Trophoblast cell (in vitro differentiated cells and primary cell): ENCODE results near the gene SMARCE1.

ENCODE experiments used
- DNase-seq, 2 donors: peaks; one replicate each; pipeline ENCODE4 v3.0.0-alpha.2; 2016
- H2AFZ ChIP-seq: 2 replicates; pipeline ENCODE4 v1.6.1; 2013; ENCODE audit warnings: low read length, moderate library complexity, mild to moderate bottlenecking; ENCODE audit not compliant: insufficient read depth, poor library complexity
- H2AK5ac ChIP-seq: 2 replicates; pipeline ENCODE4 v1.6.1; 2013; ENCODE audit warnings: mild to moderate bottlenecking, low read length
- H2BK120ac ChIP-seq: 2 replicates; pipeline ENCODE4 v1.6.1; 2013; ENCODE audit warnings: low read length, mild to moderate bottlenecking, moderate library complexity; ENCODE audit not compliant: insufficient read depth, poor library complexity
- H2BK12ac ChIP-seq: 2 replicates; pipeline ENCODE4 v1.6.1; 2013; ENCODE audit warnings: mild to moderate bottlenecking, low read length, moderate library complexity
- H2BK5ac ChIP-seq: 2 replicates; pipeline ENCODE4 v1.6.1; 2013; ENCODE audit warnings: low read length, low read depth, moderate library complexity, mild to moderate bottlenecking; ENCODE audit not compliant: poor library complexity
- H3K14ac ChIP-seq: 2 replicates; pipeline ENCODE4 v1.6.1; 2013; ENCODE audit warnings: mild to moderate bottlenecking, low read length
- H3K18ac ChIP-seq: 2 replicates; pipeline ENCODE4 v1.6.1; 2013; ENCODE audit warnings: mild to moderate bottlenecking, low read length
- H3K23ac ChIP-seq: 2 replicates; pipeline ENCODE4 v1.6.1; 2013; ENCODE audit warnings: low read length
- H3K27ac ChIP-seq: 2 replicates; pipeline ENCODE4 v1.5.1; 2013; ENCODE audit warnings: low read depth, mild to moderate bottlenecking, inconsistent platforms, low read length, moderate library complexity
- H3K27me3 ChIP-seq: 2 replicates; pipeline ENCODE4 v1.6.1; 2013; ENCODE audit warnings: inconsistent platforms, mild to moderate bottlenecking, low read length, moderate library complexity; ENCODE audit not compliant: insufficient read depth
- H3K36me3 ChIP-seq, 2 experiments: 1 replicate in 1 of 2; 2 replicates in 1 of 2; pipeline ENCODE4 v1.6.1; 2013; ENCODE audit warnings: low read length in 2 of 2, mild to moderate bottlenecking in 2 of 2, moderate library complexity in 1 of 2; ENCODE audit not compliant: insufficient read depth in 2 of 2, control insufficient read depth in 1 of 2
- H3K4ac ChIP-seq: 2 replicates; pipeline ENCODE4 v1.6.1; 2013; ENCODE audit warnings: low read depth, mild to moderate bottlenecking, low read length, moderate library complexity
- H3K4me1 ChIP-seq, 2 experiments: 1 replicate in 1 of 2; 2 replicates in 1 of 2; pipeline ENCODE4 v1.6.1; 2013; ENCODE audit warnings: low read length in 2 of 2, mild to moderate bottlenecking in 2 of 2, moderate library complexity in 1 of 2; ENCODE audit not compliant: insufficient read depth in 2 of 2, control insufficient read depth in 1 of 2
- H3K4me2 ChIP-seq: 2 replicates; pipeline ENCODE4 v1.6.1; 2013; ENCODE audit warnings: inconsistent platforms, mild to moderate bottlenecking, low read length, moderate library complexity
- H3K4me3 ChIP-seq: 2 replicates; pipeline ENCODE4 v1.5.1; 2013; ENCODE audit warnings: mild to moderate bottlenecking, low read depth, low read length, inconsistent platforms
- H3K79me1 ChIP-seq: one replicate; pipeline ENCODE4 v1.6.1; 2013; ENCODE audit warnings: low read length
- H3K79me2 ChIP-seq: 2 replicates; pipeline ENCODE4 v1.6.1; 2013; ENCODE audit warnings: low read length, mild to moderate bottlenecking; ENCODE audit not compliant: control insufficient read depth, insufficient read depth, poor library complexity
- H3K9ac ChIP-seq: 2 replicates; pipeline ENCODE4 v1.6.1; 2013; ENCODE audit warnings: mild to moderate bottlenecking, low read length
- H3K9me3 ChIP-seq: 2 replicates; pipeline ENCODE4 v1.6.1; 2013; ENCODE audit warnings: low read depth, mild to moderate bottlenecking, control low read depth, inconsistent platforms, low read length; ENCODE audit not compliant: insufficient read depth
- H4K12ac ChIP-seq: 2 replicates; pipeline ENCODE4 v1.6.1; 2013; ENCODE audit warnings: low read depth, mild to moderate bottlenecking, low read length, moderate library complexity
- H4K8ac ChIP-seq: 2 replicates; pipeline ENCODE4 v1.6.1; 2013; ENCODE audit warnings: low read depth, mild to moderate bottlenecking, low read length, moderate library complexity
- H4K91ac ChIP-seq: one replicate; pipeline ENCODE4 v1.6.1; 2013; ENCODE audit warnings: low read depth, mild to moderate bottlenecking, low read length, moderate library complexity
- WGBS: extraction: QIAGEN DNeasy Blood & Tissue Kit; methylation state at CpG from one replicate; pipeline ENCODE4 v1.1.7; 2013; ENCODE audit warnings: missing lambda C conversion rate; ENCODE audit not compliant: insufficient read length, insufficient coverage; ENCODE audit errors: extremely low coverage; 5-methylcytosine and 5-hydroxymethylcytosine counted together

Gene SMARCE1

DNA sequence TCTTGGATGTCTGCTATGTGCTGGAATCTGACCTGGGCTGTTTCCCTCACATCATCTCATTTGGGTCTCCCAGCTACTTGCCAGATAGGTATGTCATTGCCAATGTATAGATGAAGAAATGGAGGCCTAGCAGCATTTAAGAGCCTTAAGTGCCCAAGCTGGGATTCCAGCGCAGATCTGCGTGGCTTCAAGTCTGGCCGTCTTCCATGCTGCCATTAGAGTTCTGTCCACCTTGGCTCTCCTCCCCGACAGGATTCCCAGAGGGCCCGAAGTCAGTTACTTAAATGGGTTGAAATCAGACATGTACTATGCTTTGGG, 49.4 kb downstream of the SMARCE1 start:
- Histone ChIP-seq H3K4me3 (no peak overlapping the region), H3K18ac (no peak overlapping the region), H4K8ac (no peak overlapping the region), H3K14ac (no peak overlapping the region), H3K36me3 (no peaks in the 10 kb centered on the region), H2BK120ac (no peak overlapping the region), H3K23ac (no peak overlapping the region), H3K4me1 (peaks cover 14% of the 10 kb centered on the region in 2 experiments), H3K4me2 (no peak overlapping the region), H3K4ac (no peak overlapping the region), H3K79me1 (peaks cover 15% of the 10 kb centered on the region), H4K91ac (peak overlapping the region; percentile 56), H4K12ac (no peak overlapping the region), H2BK5ac (no peak overlapping the region), H2BK12ac (no peak overlapping the region), H3K9me3 (no peaks in the 10 kb centered on the region), H3K79me2 (no peaks in the 10 kb centered on the region), H2AK5ac (no peak overlapping the region), H3K27ac (no peak overlapping the region), H3K9ac (no peak overlapping the region), H2AFZ (no peak overlapping the region), H3K27me3 (no peaks in the 10 kb centered on the region)
- WGBS: no CpG with 5 or more reads among the region's 5 CpGs
- no peak for DNase-seq

DNA sequence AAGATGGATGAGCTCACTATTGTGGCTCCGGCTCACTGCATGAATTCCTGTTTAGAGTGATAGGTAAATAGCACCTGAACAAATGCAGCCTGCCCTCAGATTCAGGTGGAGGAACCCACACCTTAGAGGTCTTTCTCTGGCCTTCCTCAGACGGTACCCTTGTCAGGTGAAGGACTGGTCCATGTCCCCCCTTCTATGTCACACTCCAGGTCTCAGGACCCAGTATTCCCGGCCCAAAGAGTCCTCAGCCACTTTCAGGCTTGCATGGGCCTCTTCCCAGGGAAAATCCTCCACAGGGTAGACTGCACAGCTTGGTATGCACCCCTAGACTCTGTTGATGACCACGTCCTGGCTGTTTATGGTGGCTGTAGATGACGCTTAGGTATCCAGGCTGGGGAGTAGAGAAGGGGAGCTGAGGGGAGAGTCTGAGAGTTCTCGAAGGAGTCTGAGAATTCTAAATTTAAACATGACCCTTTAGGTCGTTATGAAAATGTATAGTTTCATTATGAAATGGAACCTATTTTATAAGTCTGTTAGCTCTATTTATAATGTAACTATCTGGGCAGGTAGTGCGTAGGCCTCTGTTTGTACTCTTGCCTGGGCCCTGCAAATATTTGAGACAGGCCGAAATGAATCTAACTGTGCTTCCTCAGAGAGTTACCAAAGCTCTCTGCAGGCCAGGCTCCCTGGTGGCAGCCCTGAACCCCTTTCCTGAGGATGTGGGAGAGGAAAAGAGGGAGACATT, 49.9 kb downstream of the SMARCE1 start:
- no peak overlapping the region for H3K14ac ChIP-seq
- no peak for DNase-seq
- H3K4ac ChIP-seq: no peak overlapping the region

DNA sequence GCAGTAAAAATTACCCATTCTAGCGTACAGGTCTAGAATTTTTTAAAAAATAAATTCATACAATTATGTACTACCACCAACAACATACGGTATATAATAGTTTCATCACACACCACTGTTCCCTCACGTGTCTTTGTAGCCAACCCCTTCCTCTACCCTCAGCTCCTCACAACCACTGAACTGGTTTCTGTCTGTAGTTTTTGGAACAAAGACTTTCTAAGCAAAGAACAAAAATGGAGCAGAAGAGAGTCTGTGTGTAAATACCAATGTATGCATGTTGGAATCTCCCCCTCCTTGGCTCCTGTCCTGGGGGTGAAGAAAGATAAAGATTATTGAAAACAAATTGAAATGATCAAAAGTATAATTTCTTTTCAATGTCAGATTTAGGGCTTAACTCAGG, 50.5 kb downstream of the SMARCE1 start:
- H3K4me3 ChIP-seq: no peak overlapping the region
- H2BK12ac ChIP-seq: no peak overlapping the region
- no peak overlapping the region for H4K12ac ChIP-seq
- H3K18ac ChIP-seq: no peak overlapping the region
- H3K36me3 ChIP-seq: no peaks in the 10 kb centered on the region
- H4K8ac ChIP-seq: no peak overlapping the region
- H3K79me2 ChIP-seq: no peaks in the 10 kb centered on the region
- no peaks in the 10 kb centered on the region for H3K27me3 ChIP-seq
- no peak for DNase-seq
- no peak overlapping the region for H3K4me2 ChIP-seq
- peaks cover 3% of the 10 kb centered on the region in 2 experiments for H3K4me1 ChIP-seq
- H3K79me1 ChIP-seq: peaks cover 6% of the 10 kb centered on the region
- H3K23ac ChIP-seq: no peak overlapping the region
- no peak overlapping the region for H3K4ac ChIP-seq
- no peak overlapping the region for H2BK5ac ChIP-seq
- H4K91ac ChIP-seq: no peak overlapping the region
- no peak overlapping the region for H2AK5ac ChIP-seq
- WGBS: no CpG with 5 or more reads among the region's 3 CpGs
- H3K9ac ChIP-seq: no peak overlapping the region
- no peak overlapping the region for H3K14ac ChIP-seq
- no peak overlapping the region for H3K27ac ChIP-seq
- H2BK120ac ChIP-seq: no peak overlapping the region
- H2AFZ ChIP-seq: no peak overlapping the region
- H3K9me3 ChIP-seq: no peaks in the 10 kb centered on the region

More for the DNA sequence above, 49.9 kb downstream of the SMARCE1 start:
- no CpG with 5 or more reads among the region's 9 CpGs for WGBS
- Histone ChIP-seq H4K12ac (no peak overlapping the region), H3K27me3 (no peaks in the 10 kb centered on the region), H3K4me2 (no peak overlapping the region), H3K9ac (no peak overlapping the region), H2AK5ac (no peak overlapping the region), H3K9me3 (no peaks in the 10 kb centered on the region), H4K8ac (no peak overlapping the region), H3K18ac (no peak overlapping the region), H3K79me1 (peaks cover 9% of the 10 kb centered on the region), H4K91ac (peak overlapping the region; percentile 56), H3K4me1 (peaks cover 9% of the 10 kb centered on the region in 2 experiments), H3K79me2 (no peaks in the 10 kb centered on the region), H2BK12ac (no peak overlapping the region), H2AFZ (no peak overlapping the region), H2BK120ac (no peak overlapping the region), H3K23ac (no peak overlapping the region), H3K36me3 (no peaks in the 10 kb centered on the region), H3K4me3 (no peak overlapping the region), H2BK5ac (no peak overlapping the region), H3K27ac (no peak overlapping the region)

DNA sequence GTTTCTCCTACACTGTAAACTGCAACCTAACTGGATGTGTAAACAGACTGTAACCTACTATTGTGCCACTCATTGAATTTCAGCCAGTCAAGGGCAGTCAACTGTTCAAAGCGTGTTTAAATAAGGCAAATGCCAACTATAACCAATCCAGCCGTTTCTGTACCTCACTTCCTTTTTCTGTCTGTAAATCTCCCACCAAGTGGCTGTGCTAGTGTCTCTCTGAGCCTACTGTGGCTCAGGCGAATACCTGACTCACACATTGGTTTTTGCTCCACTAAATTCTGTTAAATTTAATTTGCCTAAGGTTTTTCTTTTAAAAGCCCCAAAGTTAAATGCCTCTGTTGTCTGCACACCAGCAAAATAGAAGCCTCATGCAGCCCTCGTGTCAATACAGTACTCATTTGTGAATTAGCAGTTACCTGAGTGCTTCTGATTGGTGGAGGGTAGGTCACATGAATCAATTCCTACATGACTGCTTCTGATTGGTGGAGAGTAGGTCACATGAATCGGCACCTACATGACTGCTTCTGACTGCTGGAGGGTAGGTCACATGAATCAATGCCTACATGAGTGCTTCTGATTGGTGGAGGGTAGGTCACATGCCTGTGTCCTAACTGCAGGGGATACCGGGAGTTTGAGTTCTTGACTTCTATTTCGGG, 51.2 kb downstream of the SMARCE1 start:
- no peaks in the 10 kb centered on the region for H3K36me3 ChIP-seq
- no peaks in the 10 kb centered on the region for H3K9me3 ChIP-seq
- no peak overlapping the region for H4K8ac ChIP-seq
- H4K91ac ChIP-seq: no peak overlapping the region
- no peak overlapping the region for H2BK120ac ChIP-seq
- H3K14ac ChIP-seq: peak overlapping the region; percentile 50
- H3K4me3 ChIP-seq: no peak overlapping the region
- no peak overlapping the region for H3K4ac ChIP-seq
- no peak overlapping the region for H3K23ac ChIP-seq
- no peak overlapping the region for H2BK12ac ChIP-seq
- H3K9ac ChIP-seq: no peak overlapping the region
- H3K4me1 ChIP-seq: no peaks in the 10 kb centered on the region
- H3K27me3 ChIP-seq: no peaks in the 10 kb centered on the region
- H2AFZ ChIP-seq: no peak overlapping the region
- no peaks in the 10 kb centered on the region for H3K79me2 ChIP-seq
- peaks cover 6% of the 10 kb centered on the region for H3K79me1 ChIP-seq
- H4K12ac ChIP-seq: no peak overlapping the region
- no peak overlapping the region for H2AK5ac ChIP-seq
- H3K18ac ChIP-seq: no peak overlapping the region
- H3K27ac ChIP-seq: no peak overlapping the region
- WGBS: no CpG with 5 or more reads among the region's 7 CpGs
- H3K4me2 ChIP-seq: no peak overlapping the region
- peak; percentile 73 to 83 for DNase-seq
- no peak overlapping the region for H2BK5ac ChIP-seq
